Colonic mucosa (tissue), 4 donors: ENCODE measurements around the gene KBTBD13. TPM values are rescaled to one million over a fixed set of nuclear protein-coding genes. Genes with fewer than 3 reads are reported as not detected.

Source experiments
- DNase-seq: peaks from one replicate; pipeline ENCODE4 v3.0.0-alpha.2; 2020
- H3K27ac ChIP-seq: fragments of 200-600 bp; one replicate; pipeline ENCODE4 v1.8.0; 2021
- H3K27me3 ChIP-seq: fragments of 200-600 bp; one replicate; pipeline ENCODE4 v1.8.0; 2021
- H3K36me3 ChIP-seq: fragments of 200-600 bp; one replicate; pipeline ENCODE4 v1.8.0; 2021
- H3K4me1 ChIP-seq: fragments of 200-600 bp; one replicate; pipeline ENCODE4 v1.8.0; 2021; ENCODE audit warnings: mild to moderate bottlenecking
- H3K4me3 ChIP-seq: fragments of 200-600 bp; one replicate; pipeline ENCODE4 v1.8.0; 2021
- H3K9ac ChIP-seq, 2 donors: one replicate each; pipeline ENCODE4 v1.7.0; 2013; ENCODE audit warnings: control low read depth in 2 of 2, low read depth in 2 of 2, low read length in 2 of 2
- H3K9me3 ChIP-seq: fragments of 200-600 bp; one replicate; pipeline ENCODE4 v1.8.0; 2021
- intact Hi-C: fragments of 100-400 bp; cut with DNase I; formaldehyde crosslinking; loops from one replicate; pipeline ENCODE4 v1.14.1; 2022
- total RNA-seq, 2 donors: library from RNA; stranded (reverse); fragmentation: NEBNext Ultra II Directional in 1 of 2; extraction: Animal tissue kit (Norgen Biotek cat#: 25700) in 1 of 2; gene quantifications; one replicate each; pipeline ENCODE4 v1.2.1, GENCODE V29; 2021
- TF ChIP-seq, protein P1 (sequence below): fragments of 200-600 bp; IDR thresholded peaks from one replicate; pipeline ENCODE4 v1.8.0; 2022; ENCODE audit warnings: antibody characterized with exemption, mild to moderate bottlenecking
- donor health status: healthy.
- donor health status: DM: no; HTN: no; CAD: no.
- donor health status: DM: no; HTN: no; CAD: no.

The KBTBD13 gene
- total RNA-seq, 2 donors from 2014 or later: not detected

DNA sequence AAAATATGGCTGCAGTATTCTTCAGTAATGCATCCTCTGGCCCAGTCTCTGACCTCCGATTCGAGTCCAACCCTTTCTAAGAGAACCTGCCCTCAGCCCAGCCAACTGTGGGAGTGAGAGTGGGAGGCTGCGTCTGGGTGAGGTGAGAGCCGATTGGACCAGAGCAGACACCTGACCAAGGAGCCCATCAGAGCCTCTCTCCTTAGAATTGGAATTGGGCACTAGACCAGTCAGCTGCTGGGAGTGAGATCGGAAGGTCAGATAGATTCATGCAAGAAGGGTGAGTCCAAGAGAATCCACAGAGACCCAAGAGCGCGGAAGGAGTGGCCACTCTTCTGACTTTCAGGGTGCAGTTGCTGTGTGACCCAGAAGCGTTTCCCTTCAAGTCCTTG is 19.0 kb upstream of the KBTBD13 start:
- no peak overlapping the region for H3K4me3 ChIP-seq
- no peak overlapping the region for H3K9ac ChIP-seq
- no peak overlapping the region for H3K27ac ChIP-seq
- intact Hi-C loops: loop anchor here (10.0 kb wide), 1 partner anchor 127 kb away; the partner anchor contains the start of gene CLPX
- H3K9me3 ChIP-seq: no peaks in the 10 kb centered on the region
- no peak for DNase-seq
- H3K4me1 ChIP-seq: peaks cover 11% of the 10 kb centered on the region
- H3K27me3 ChIP-seq: no peaks in the 10 kb centered on the region
- H3K36me3 ChIP-seq: no peaks in the 10 kb centered on the region
- TF ChIP-seq, protein P1, sequence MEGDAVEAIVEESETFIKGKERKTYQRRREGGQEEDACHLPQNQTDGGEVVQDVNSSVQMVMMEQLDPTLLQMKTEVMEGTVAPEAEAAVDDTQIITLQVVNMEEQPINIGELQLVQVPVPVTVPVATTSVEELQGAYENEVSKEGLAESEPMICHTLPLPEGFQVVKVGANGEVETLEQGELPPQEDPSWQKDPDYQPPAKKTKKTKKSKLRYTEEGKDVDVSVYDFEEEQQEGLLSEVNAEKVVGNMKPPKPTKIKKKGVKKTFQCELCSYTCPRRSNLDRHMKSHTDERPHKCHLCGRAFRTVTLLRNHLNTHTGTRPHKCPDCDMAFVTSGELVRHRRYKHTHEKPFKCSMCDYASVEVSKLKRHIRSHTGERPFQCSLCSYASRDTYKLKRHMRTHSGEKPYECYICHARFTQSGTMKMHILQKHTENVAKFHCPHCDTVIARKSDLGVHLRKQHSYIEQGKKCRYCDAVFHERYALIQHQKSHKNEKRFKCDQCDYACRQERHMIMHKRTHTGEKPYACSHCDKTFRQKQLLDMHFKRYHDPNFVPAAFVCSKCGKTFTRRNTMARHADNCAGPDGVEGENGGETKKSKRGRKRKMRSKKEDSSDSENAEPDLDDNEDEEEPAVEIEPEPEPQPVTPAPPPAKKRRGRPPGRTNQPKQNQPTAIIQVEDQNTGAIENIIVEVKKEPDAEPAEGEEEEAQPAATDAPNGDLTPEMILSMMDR: no peak

DNA sequence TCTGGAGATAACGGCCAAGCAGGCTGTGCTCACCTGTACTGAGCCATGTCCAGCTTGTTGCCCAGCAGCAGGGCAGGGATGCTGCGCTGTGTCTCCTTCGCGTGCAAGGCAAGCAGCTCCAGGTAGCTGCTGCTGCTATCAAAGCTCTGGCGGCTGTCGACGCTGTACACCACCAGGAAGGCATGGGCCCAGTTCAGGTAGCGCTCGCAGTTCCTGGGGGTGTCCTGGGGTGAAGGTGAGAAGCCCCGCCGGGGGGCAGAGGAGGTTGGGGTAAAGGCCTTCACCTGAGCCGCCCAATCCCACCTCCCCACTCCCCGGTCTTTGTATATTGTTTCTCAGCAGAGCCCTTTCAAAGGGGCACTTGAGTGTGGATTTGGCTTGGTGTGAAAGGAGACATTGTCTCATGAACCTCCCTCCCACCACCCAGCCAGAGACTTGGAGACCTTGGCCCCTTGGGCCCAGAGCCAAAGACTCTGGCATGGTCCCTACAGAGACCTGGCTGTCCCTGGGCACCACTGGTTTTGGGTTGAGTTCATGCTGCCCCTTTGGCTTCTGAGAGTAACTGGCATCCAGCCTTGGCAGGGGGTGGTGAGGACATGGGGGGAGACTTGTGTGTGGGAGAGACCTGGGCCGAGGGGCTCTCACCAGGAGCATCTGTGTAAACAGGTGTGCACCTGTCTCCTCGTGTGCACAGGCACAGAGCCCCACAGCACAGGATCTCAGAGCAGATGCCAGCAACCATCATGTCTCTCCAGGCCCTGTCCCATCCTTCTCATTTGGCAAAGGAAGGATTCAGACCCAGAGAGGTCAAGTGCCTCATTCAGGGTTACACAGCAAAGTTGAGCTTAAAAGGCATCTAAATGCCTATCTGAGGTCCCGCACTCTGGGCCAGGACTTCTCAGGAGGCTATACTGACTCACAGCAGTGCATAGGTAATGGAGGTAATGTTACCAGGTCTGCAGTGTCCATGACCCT is 17.9 kb upstream of the KBTBD13 start:
- DNase-seq: no peak
- Histone ChIP-seq H3K27me3 (no peaks in the 10 kb centered on the region), H3K4me1 (peaks cover 11% of the 10 kb centered on the region), H3K27ac (no peak overlapping the region), H3K4me3 (no peak overlapping the region), H3K36me3 (no peaks in the 10 kb centered on the region), H3K9ac (no peak overlapping the region), H3K9me3 (no peaks in the 10 kb centered on the region)
- TF ChIP-seq, protein P1: no peak
- intact Hi-C loops: loop anchor here (10.0 kb wide), 1 partner anchor 126 kb away; the partner anchor contains the start of gene CLPX

DNA sequence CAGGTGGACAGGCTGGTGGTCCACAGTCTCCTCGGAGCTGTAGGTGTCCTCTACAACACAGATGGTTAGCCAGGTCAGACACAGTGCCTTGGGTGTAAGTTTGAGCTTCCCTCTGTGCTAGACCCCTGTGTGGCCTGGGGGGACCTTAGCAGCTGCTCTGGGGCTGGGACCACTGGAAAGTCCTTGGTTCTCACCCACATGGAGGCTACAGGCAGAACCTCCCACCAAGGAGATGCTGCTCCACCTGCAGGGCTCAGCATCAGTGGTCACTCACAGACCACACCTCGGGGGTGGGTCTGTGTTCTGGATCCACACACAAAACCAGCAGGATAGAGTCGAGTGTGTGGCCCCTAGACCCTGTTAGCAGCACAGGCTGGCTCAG is 17.2 kb upstream of the KBTBD13 start:
- Histone ChIP-seq H3K9me3 (no peaks in the 10 kb centered on the region), H3K27ac (no peak overlapping the region), H3K9ac (no peak overlapping the region), H3K4me3 (no peak overlapping the region), H3K4me1 (peaks cover 9% of the 10 kb centered on the region), H3K36me3 (no peaks in the 10 kb centered on the region), H3K27me3 (no peaks in the 10 kb centered on the region)
- TF ChIP-seq, protein P1: no peak
- DNase-seq: no peak
- intact Hi-C loops: loop anchor here (10.0 kb wide), 1 partner anchor 125 kb away; the partner anchor contains the start of gene CLPX

DNA sequence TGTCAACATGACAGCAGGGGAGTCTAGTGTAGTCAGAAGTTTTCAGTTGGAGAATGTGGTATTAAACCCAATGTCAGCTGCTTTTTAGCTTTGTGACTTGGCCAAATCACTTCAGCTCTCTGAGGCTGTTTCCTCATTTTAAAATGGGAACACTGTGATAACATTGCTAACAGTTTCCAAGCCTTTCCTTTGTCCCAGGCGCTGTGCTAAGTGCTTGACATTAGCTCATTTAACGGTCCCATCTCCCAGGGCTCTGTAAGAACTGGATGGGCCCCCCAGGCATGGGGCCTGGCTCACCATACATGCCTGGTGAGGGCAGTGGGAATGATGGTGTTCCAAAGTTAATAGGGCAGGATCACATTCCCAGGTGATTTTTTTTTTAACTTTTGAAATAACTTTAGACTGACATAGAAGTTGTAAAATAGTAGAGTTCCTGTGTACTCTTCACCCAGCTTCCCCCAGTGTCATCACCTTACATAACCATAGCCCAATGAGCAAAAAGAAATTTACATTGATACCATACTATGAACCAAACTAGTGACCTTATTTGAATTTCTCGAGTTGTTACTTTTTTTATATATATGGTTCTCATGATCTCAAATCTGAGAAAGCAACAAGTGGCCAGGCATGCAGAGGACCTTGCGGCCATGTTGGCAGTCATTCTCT is 16.5 kb upstream of the KBTBD13 start:
- Histone ChIP-seq H3K9me3 (no peaks in the 10 kb centered on the region), H3K4me3 (no peak overlapping the region), H3K27ac (no peak overlapping the region), H3K9ac (no peak overlapping the region), H3K27me3 (no peaks in the 10 kb centered on the region), H3K4me1 (peaks cover 2% of the 10 kb centered on the region), H3K36me3 (no peaks in the 10 kb centered on the region)
- intact Hi-C loops: loop anchor here (10.0 kb wide), 1 partner anchor 125 kb away; the partner anchor contains the start of gene CLPX
- TF ChIP-seq, protein P1: no peak
- no peak for DNase-seq

DNA sequence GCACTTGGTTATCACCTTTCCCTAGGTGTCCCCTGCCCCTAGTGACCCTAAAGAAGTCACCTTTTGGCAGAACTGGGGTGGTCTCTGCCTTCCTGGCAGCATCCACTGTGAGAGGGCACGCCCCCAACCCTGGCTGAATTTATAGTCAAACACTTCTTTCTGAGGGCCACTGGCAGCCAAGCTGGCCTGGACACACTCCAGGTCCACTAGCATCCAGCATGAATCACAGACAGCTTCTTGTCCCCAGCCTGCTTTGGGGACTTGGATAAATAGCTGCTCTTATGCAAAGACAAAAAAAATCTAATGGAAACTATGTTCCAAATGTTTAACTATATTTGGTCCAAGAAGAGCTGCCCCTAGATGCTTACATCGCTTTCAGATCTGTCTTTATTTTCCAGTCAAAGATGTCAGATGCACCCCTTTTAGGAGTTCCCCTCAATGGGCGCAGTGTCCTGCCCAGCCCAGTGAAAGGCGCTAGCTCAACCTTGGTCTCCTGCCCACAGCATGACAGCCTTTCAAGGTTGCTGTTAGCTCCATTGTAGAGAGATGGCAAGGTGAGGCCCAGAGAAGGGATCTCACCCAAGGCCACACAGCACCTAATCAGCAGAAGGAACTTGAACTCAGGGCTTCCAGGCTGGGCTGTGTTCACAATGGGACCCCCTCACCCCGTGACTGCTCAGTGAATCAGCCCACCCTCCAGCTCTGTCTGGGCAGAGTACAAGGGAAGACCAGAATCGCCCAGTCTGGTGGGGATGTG is 15.7 kb upstream of the KBTBD13 start:
- intact Hi-C loops: no loop called here
- H3K4me1 ChIP-seq: no peaks in the 10 kb centered on the region
- H3K27ac ChIP-seq: no peak overlapping the region
- H3K9me3 ChIP-seq: no peaks in the 10 kb centered on the region
- TF ChIP-seq, protein P1: no peak
- H3K9ac ChIP-seq: no peak overlapping the region
- no peaks in the 10 kb centered on the region for H3K36me3 ChIP-seq
- no peaks in the 10 kb centered on the region for H3K27me3 ChIP-seq
- no peak overlapping the region for H3K4me3 ChIP-seq
- DNase-seq: no peak
